HG03103 (cell line): Measurements from ENCODE around the gene CDH4.

Experiments used
- ATAC-seq: cut with Tn5 transposase; IDR thresholded peaks from one replicate; pipeline ENCODE4 v1.9.1; 2021; ENCODE audit warnings: low read depth; ENCODE audit not compliant: unreplicated experiment

Gene CDH4

GRCh38 chr20:61299104-61299503 lies 47.0 kb downstream of the CDH4 start:
- ATAC-seq, result no peak

GRCh38 chr20:61299618-61300017 lies 47.6 kb downstream of the CDH4 start:
- no peak for ATAC-seq

- no peak for ATAC-seq
Measured at GRCh38 chr20:61300293-61300692, 48.2 kb downstream of the CDH4 start.

GRCh38 chr20:61300709-61301108 lies 48.6 kb downstream of the CDH4 start:
- no peak for ATAC-seq

- no peak for ATAC-seq
Measured at GRCh38 chr20:61301711-61302525, 49.9 kb downstream of the CDH4 start.

GRCh38 chr20:61303217-61303616 lies 51.2 kb downstream of the CDH4 start:
- no peak for ATAC-seq

GRCh38 chr20:61303675-61304074 lies 51.6 kb downstream of the CDH4 start:
- no peak for ATAC-seq

- no peak for ATAC-seq
Measured at GRCh38 chr20:61304750-61305149, 52.7 kb downstream of the CDH4 start.

GRCh38 chr20:61306937-61307475 lies 54.9 kb downstream of the CDH4 start:
- ATAC-seq, result no peak

GRCh38 chr20:61307686-61308476 lies 55.8 kb downstream of the CDH4 start:
- no peak for ATAC-seq

- ATAC-seq, result no peak
Measured at GRCh38 chr20:61308477-61308774, 56.4 kb downstream of the CDH4 start.

- no peak for ATAC-seq
Measured at GRCh38 chr20:61310954-61311353, 58.9 kb downstream of the CDH4 start.

GRCh38 chr20:61311656-61312387 lies 59.8 kb downstream of the CDH4 start:
- ATAC-seq, result no peak

- no peak for ATAC-seq
Measured at GRCh38 chr20:61312925-61313324, 60.9 kb downstream of the CDH4 start.

GRCh38 chr20:61313396-61313795 lies 61.3 kb downstream of the CDH4 start:
- no peak for ATAC-seq

GRCh38 chr20:61314326-61315010 lies 62.4 kb downstream of the CDH4 start:
- no peak for ATAC-seq

- ATAC-seq, result no peak
Measured at GRCh38 chr20:61315319-61315718, 63.3 kb downstream of the CDH4 start.

- ATAC-seq, result no peak
Measured at GRCh38 chr20:61316346-61316745, 64.3 kb downstream of the CDH4 start.

- no peak for ATAC-seq
Measured at GRCh38 chr20:61317966-61318530, 66.0 kb downstream of the CDH4 start.
